ENCODE measurements around the gene SIPA1L3.

- TF ChIP-seq SRF (CRISPR knock-in tag; IDR thresholded peaks at IDR 0.05) (no peak), ETS2 (tag; IDR thresholded peaks at IDR 0.05; ENCODE audit: borderline replicate concordance, poor library complexity, severe bottlenecking) (no peak), ZNF121 (CRISPR knock-in tag; conservative IDR thresholded peaks at IDR 0.05) (no peak), ZNF274 (IDR thresholded peaks at IDR 0.05; ENCODE audit: borderline replicate concordance, low read depth, low read length) (no peak)
These were observed 2.7 kb downstream of the SIPA1L3 start for GRCh38 chr19:37909661-37910199.

All from K562 (cell line).